Inflammatory macrophage treated with lipopolysaccharide for 1 hour (primary cell): ENCODE data around the gene CAMSAP3.
A peak's percentile ranks its signal among the peaks of the same experiment; 100 is the strongest.

ENCODE experiments used
- DNase-seq, 2 donors: peaks; one replicate each; pipeline ENCODE4 v3.0.0-alpha.2; 2020 to 2022

CAMSAP3 gene

DNA sequence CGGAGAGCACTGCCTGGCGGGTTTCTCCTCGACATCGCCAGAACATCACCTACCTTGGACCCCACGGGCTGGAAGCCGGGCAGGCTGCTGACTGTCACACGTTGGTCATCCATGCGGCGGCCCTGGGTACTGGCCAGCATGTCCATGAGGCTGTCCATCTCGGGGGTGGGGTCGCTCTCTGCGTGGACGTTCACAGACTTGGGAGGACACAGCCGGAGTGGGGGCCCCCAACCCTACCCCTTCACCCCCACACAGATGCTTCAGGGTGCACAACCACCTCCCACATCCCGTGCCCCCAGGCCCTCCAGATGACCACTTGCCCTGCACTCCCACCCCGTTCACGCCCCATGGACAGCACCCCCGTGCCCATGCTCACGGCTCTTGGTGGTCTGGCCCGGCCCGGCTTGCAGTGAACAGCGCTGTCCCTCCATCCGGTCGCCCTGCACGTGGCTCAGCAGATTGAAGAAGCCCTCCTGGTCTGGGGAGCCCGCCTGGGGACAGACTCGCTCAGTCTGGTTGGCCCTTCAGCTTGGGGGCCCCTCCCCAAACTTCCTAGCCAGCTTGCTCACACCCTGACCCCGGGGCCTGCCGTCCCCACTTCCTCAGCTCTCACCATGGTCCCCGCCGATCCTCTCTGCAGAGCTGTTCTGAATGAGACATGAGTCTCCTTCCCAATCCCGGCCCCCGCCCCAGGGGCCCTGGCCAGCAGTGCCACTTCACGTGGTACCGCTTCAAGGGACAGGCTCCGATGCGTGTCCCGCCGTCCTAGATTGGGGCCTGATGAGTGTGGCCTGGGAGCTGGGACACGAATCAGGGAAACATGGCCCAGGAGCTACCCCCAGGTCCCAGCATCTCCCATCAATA, 36.9 kb downstream of the CAMSAP3 start:
- no peak for DNase-seq

- no peak for DNase-seq
These were observed 38.0 kb downstream of the CAMSAP3 start, which contains the start of gene PCP2 for GRCh38 chr19:7633698-7634097. Gene PCP2 (minus strand): TSS chr19:7633719. CDS start chr19:7633457, 262 bp downstream.

DNA sequence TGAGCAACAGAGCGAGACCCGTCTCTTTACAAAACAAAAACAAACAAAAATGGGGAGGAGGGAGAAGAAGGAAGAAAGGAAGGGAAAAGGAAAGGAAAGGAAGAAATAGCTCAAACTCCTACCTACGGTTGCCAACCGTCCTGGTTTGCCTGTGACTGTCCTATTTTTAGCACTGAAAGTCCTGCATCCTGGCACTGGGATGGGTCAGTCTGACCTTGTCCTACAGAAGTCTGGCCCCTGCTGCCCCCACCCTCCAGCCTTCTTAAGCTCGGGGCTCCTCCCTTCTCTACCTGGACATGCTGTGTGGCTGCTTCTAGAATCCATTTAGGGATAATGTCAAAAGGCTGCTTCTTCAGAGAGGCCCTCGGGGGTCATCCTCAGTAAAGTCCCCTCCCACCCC, 40.0 kb downstream of the CAMSAP3 start:
- DNase-seq = no peak

DNA sequence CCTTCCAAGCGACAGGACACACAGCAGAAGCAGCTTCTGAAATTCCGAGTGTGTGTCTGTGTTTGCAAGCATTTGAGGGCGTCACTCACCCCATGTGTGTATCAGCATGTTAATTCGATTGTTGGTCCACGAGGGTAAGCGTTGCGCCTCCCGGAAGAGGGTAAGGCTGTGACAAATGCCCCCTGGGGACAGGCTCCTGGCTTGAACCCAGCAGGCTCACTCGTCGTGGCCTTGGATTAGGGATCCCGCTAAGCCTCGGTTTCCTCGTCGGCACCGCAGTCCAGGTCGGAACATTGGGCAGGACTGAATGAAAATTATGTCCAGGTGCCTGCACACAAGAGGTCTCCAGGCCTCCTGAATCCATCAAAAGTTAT, 40.6 kb downstream of the CAMSAP3 start:
- DNase-seq = no peak

GRCh38 chr19:7636691-7637373, 41.2 kb downstream of the CAMSAP3 start, which contains the start of gene STXBP2:
Gene STXBP2 (plus strand): TSS chr19:7637110. CDS start chr19:7637150, 40 bp downstream.
- DNase-seq = peak; percentile 61 to 83

- DNase-seq = peak; percentile 62 to 74
These were observed 42.0 kb downstream of the CAMSAP3 start for GRCh38 chr19:7637374-7638256.

GRCh38 chr19:7638802-7639465, 43.3 kb downstream of the CAMSAP3 start:
- no peak for DNase-seq

GRCh38 chr19:7639863-7640348, 44.2 kb downstream of the CAMSAP3 start:
- DNase-seq = no peak

DNA sequence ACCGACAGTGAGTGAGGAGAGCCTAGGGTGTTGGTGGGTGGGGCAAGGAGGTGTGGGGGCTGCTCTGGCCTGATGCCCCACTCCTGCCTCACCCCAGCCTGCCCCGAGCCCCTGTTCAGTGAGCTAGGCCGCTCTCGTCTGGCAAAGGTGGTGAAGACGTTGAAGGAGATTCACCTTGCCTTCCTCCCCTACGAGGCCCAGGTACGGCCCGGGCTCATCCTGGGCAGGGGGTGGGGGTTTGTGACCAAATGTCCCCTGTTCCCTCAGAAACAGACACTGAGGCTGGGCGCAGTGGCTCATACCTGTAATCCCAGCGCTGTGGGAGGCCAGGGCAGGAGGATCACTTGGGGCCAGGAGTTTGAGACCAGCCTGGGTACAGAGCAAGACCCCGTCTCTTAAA, 45.1 kb downstream of the CAMSAP3 start:
- DNase-seq = no peak

- no peak for DNase-seq
These were observed 45.9 kb downstream of the CAMSAP3 start for GRCh38 chr19:7641290-7642276.

DNA sequence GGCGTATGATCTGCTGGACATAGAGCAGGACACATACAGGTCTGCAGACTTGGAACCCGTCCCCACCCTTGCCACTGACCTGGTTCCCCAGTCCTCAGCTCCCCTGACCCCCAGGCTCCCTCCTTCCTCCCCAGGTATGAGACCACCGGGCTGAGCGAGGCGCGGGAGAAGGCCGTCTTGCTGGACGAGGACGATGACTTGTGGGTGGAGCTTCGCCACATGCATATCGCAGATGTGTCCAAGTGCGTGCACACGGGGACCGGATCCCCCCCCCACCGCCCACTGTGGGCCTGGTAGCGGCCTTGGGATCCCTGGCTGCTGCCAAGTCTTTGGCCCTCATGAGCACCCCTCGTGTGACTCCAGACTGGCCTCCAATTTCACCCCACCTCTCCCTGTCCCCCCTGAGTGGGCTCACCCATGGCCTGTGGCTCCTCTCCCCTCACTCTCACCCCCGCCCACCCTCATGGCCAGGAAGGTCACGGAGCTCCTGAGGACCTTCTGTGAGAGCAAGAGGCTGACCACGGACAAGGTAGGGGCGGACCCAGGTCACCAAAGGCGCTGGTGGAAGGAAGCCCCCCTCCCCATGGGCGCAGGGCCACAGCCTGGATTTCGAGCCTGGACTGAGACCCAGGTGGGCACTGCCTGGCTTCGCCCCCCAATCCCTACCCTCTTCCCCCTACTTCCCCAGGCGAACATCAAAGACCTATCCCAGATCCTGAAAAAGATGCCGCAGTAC, 46.8 kb downstream of the CAMSAP3 start:
- no peak for DNase-seq

DNA sequence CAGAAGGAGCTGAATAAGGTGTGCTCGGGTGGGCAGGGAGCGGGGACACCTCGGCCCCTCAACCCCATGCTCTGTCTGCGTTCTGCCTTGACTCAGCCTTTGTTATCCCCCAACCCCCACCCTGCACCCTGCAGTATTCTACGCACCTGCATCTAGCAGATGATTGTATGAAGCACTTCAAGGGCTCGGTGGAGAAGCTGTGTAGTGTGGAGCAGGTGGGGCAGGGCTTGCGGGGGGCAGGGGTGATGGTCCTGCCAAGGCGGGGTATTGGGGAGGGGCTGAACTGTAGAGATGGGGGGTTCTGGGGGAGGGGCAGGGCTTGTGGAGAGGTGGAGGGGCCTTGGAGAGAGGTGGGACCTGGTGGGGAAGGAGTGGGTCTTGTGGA, 47.4 kb downstream of the CAMSAP3 start:
- DNase-seq = no peak

DNA sequence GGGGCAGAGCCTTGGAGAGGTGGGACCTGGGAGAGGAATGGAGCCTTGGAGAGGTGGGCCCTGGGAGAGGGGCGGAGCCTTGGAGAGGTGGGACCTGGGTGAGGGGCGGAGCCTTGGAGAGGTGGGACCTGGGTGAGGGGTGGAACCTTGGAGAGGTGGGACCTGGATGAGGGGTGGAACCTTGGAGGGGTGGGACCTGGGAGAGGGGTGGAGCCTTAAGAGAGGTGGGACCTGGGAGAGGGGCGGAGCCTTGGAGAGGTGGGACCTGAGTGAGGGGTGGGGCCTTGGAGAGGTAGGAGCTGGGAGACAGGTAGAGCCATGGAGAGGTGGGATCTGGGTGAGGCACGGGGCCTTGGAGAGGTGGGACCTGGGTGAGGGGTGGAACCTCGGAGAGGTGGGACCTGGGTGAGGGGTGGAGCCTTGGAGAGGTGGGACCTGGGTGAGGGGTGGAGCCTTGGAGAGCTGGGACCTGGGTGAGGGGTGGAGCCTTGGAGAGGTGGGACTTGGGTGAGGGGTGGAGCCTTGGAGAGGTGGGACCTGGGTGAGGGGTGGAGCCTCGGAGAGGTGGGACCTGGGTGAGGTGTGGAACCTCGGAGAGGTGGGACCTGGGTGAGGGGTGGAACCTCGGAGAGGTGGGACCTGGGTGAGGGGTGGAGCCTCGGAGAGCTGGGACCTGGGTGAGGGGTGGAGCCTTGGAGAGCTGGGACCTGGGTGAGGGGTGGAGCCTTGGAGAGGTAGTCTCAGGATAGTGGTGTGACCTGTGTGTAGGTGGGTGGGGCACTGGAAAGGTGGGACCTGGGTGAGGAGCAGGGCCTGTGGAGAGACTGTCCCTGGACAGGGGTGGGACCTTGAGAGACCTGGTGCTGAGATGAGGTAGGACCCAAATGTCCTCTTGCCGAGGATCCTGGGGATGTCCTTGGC, 48.2 kb downstream of the CAMSAP3 start:
- DNase-seq = peak; percentile 35 to 36

DNA sequence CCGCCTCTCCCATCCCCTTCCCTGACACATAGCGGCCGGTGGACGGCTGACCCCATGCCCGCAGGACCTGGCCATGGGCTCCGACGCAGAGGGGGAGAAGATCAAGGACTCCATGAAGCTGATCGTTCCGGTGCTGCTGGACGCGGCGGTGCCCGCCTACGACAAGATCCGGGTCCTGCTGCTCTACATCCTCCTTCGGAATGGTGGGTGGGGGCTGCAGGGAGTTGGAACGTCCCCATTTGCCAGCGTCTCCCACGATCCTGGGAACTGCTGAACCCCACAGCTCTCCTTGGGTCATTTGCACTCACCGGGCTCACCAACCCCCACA, 48.9 kb downstream of the CAMSAP3 start:
- DNase-seq = no peak

- DNase-seq = peak; percentile 32 to 69
These were observed 49.5 kb downstream of the CAMSAP3 start for GRCh38 chr19:7645163-7645562.

DNA sequence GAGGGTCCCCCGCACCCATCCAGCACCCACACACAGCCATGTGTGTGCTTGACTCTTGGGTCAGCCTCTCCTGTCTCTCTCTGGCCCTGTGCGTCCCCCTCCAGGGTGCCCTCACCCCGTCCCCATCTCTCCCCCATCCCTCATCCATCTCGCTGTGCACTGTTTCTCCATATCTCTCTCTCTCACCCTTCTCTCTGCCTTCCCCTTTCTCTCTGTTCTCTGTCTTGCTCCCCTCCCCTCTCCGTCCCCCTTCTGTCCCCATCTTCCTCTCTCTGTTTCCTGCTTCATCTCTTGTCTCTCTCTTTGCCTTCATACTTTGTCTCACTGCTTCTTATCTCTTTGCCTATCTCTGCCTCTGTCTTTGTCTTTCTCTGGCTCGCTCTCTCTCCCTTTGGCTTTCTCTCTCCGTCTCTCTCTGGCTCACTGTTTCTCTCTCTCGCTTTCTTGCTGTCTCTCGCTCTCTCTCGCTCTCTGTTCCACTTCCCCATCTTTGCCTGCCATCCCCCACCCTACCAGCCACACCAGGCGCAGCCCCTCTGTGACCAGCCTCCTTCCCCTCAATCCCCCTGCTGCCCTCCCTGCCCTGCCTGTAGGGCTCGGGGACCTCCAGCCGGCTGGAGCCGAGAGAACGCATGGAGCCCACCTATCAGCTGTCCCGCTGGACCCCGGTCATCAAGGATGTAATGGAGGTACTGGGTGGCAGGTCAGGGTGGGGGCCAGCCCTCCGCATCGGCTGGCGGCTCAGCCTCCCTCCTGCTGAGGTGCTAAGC, 50.2 kb downstream of the CAMSAP3 start:
- no peak for DNase-seq

DNA sequence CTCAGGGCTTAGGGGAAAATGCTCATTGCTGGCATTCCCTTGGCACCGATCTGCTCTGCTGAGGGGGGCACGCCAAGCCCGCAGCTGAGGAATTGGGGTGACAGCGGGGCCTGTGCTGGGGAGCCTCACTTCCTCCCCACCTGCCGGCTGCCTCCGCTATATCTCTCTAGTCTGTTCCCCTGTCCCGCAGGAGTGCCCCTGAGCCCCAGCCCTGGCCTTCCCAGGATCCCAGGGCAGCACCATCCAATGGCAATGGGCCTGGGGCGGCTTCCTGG, 50.7 kb downstream of the CAMSAP3 start:
- no peak for DNase-seq

- no peak for DNase-seq
These were observed 51.5 kb downstream of the CAMSAP3 start for GRCh38 chr19:7647156-7647555.
